ENCODE measurements around the gene DLG2.

DLG2 gene

GRCh38 chr11:84889556-84889955 is 737.6 kb downstream of the DLG2 start:
- no peak overlapping the region for H3K27ac Mint-ChIP-seq
- H3K4me1 Mint-ChIP-seq (ENCODE audit: low read depth) = no peaks in the 10 kb centered on the region
- peaks cover 9% of the 10 kb centered on the region for H3K9me3 Mint-ChIP-seq
- no peaks in the 10 kb centered on the region for H3K27me3 Mint-ChIP-seq
- H3K36me3 Mint-ChIP-seq (ENCODE audit: low read depth) = no peaks in the 10 kb centered on the region
- H3K4me3 Mint-ChIP-seq = no peak overlapping the region
- intact Hi-C loops (cut with micrococcal nuclease) = no loop called here

DNA sequence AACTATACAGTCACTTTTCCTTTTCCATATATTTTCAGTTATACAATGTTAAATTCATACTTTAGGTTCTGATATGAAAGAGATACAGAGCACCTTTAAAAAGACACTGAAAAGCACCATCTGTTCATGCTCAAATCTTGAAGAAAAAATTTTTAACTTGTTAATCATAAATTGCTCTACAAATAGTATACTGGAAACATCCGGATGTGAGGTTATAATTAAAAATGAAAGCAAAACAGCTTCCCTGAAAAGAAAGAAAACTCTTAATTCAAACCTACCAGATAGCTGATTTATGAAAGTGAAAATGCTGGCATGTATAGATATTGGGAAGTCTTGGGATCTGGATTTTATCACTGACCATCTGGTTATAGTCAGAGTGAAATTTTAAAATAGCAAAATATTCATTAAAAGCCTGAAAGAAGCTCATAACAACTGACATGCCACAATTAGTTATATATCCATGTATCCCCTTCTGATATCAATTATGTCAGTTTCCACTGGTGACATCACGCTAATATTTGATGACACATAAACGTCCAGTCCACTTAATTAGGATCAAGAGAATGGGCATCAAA is 740.0 kb downstream of the DLG2 start:
- no peaks in the 10 kb centered on the region for H3K27me3 Mint-ChIP-seq
- no peaks in the 10 kb centered on the region for H3K36me3 Mint-ChIP-seq (ENCODE audit: low read depth)
- no peak overlapping the region for H3K27ac Mint-ChIP-seq
- intact Hi-C loops (cut with micrococcal nuclease) = no loop called here
- no peak overlapping the region for H3K4me3 Mint-ChIP-seq
- H3K4me1 Mint-ChIP-seq (ENCODE audit: low read depth) = no peaks in the 10 kb centered on the region
- peaks cover 9% of the 10 kb centered on the region for H3K9me3 Mint-ChIP-seq

DNA sequence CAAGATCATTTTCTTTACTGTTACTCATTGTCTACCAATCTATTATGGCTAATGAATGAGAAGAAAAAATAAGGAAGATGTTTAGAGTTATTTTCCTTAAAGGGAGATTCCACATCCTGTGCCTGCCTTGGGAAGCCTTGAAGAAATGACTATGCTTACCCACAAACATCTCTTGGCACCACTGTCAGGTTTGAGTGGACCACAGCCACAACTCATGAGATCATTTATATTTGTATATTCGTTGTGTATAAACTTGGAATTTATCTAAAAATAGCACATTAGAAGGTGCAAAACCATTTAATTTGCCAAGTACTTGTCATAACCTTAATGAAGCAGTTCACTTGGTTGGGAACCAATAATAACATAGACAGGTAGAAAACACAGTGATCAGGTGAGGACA is 740.8 kb downstream of the DLG2 start:
- H3K36me3 Mint-ChIP-seq (ENCODE audit: low read depth) = no peaks in the 10 kb centered on the region
- no peaks in the 10 kb centered on the region for H3K4me1 Mint-ChIP-seq (ENCODE audit: low read depth)
- H3K9me3 Mint-ChIP-seq = peaks cover 9% of the 10 kb centered on the region
- intact Hi-C loops (cut with micrococcal nuclease) = no loop called here
- H3K27ac Mint-ChIP-seq = no peak overlapping the region
- H3K4me3 Mint-ChIP-seq = no peak overlapping the region
- no peaks in the 10 kb centered on the region for H3K27me3 Mint-ChIP-seq

DNA sequence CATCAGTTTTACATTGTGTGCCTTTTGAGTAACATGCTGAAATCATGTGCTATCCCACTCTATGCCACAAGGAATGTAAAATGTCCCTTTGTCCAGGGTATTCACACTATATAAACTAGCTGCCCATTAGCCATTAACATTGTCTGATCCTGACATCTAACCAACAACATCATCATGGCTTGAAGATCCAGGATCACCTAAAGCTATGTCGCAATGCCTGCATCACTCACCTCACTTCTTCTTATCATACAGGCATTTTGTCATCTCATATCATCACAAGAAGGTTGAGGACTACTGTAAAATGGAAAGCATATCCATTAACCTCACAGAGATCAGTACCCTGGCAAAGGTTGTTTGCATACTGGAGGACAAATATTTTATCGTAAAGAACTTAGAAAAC is 742.3 kb downstream of the DLG2 start:
- Mint-ChIP-seq H3K4me1 (ENCODE audit: low read depth) (no peaks in the 10 kb centered on the region), H3K27me3 (no peaks in the 10 kb centered on the region), H3K27ac (no peak overlapping the region), H3K9me3 (peaks cover 9% of the 10 kb centered on the region), H3K4me3 (no peak overlapping the region), H3K36me3 (ENCODE audit: low read depth) (no peaks in the 10 kb centered on the region)
- intact Hi-C loops (cut with micrococcal nuclease) = no loop called here

- no peak overlapping the region for H3K27ac Mint-ChIP-seq
- intact Hi-C loops (cut with micrococcal nuclease) = no loop called here
Measured at GRCh38 chr11:84882056-84882455, 745.1 kb downstream of the DLG2 start.

DNA sequence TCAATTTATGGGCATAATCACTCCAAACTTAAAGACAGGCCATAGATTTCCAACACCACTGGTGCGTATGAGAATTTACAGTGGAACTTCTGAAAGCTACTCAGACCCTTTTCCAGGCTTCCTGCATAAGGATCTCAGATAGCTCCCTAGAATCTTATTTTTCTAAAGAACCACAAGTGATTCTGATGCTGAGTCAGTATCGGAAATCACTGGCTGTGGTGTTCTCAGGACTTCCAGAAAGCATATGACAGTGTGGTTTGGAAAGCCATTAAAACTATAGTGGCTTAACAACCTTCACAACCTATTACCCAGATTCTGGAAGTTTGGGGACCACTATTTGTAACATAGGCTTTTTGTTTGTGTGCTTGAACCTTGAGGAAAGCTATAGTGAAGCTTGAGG is 756.0 kb downstream of the DLG2 start:
- Mint-ChIP-seq H3K9me3 (peaks cover 23% of the 10 kb centered on the region), H3K27ac (no peak overlapping the region), H3K27me3 (no peaks in the 10 kb centered on the region), H3K36me3 (ENCODE audit: low read depth) (no peaks in the 10 kb centered on the region), H3K4me3 (no peak overlapping the region), H3K4me1 (ENCODE audit: low read depth) (no peaks in the 10 kb centered on the region)
- intact Hi-C loops (cut with micrococcal nuclease) = no loop called here

More at GRCh38 chr11:84882056-84882455, 745.1 kb downstream of the DLG2 start:
- Mint-ChIP-seq H3K9me3 (peaks cover 8% of the 10 kb centered on the region), H3K4me1 (ENCODE audit: low read depth) (no peaks in the 10 kb centered on the region), H3K27me3 (no peaks in the 10 kb centered on the region), H3K36me3 (ENCODE audit: low read depth) (no peaks in the 10 kb centered on the region), H3K4me3 (no peak overlapping the region)

- Mint-ChIP-seq H3K4me1 (ENCODE audit: low read depth) (no peaks in the 10 kb centered on the region), H3K27me3 (no peaks in the 10 kb centered on the region), H3K9me3 (peaks cover 18% of the 10 kb centered on the region), H3K4me3 (no peak overlapping the region), H3K36me3 (ENCODE audit: low read depth) (no peaks in the 10 kb centered on the region), H3K27ac (no peak overlapping the region)
- intact Hi-C loops (cut with micrococcal nuclease) = no loop called here
Measured at GRCh38 chr11:84870486-84870885, 756.7 kb downstream of the DLG2 start.

- Mint-ChIP-seq H3K4me3 (no peak overlapping the region), H3K36me3 (ENCODE audit: low read depth) (no peaks in the 10 kb centered on the region), H3K4me1 (ENCODE audit: low read depth) (no peaks in the 10 kb centered on the region), H3K27me3 (no peaks in the 10 kb centered on the region), H3K9me3 (no peaks in the 10 kb centered on the region), H3K27ac (no peak overlapping the region)
- intact Hi-C loops (cut with micrococcal nuclease) = no loop called here
Measured at GRCh38 chr11:84866922-84867321, 760.2 kb downstream of the DLG2 start.

DNA sequence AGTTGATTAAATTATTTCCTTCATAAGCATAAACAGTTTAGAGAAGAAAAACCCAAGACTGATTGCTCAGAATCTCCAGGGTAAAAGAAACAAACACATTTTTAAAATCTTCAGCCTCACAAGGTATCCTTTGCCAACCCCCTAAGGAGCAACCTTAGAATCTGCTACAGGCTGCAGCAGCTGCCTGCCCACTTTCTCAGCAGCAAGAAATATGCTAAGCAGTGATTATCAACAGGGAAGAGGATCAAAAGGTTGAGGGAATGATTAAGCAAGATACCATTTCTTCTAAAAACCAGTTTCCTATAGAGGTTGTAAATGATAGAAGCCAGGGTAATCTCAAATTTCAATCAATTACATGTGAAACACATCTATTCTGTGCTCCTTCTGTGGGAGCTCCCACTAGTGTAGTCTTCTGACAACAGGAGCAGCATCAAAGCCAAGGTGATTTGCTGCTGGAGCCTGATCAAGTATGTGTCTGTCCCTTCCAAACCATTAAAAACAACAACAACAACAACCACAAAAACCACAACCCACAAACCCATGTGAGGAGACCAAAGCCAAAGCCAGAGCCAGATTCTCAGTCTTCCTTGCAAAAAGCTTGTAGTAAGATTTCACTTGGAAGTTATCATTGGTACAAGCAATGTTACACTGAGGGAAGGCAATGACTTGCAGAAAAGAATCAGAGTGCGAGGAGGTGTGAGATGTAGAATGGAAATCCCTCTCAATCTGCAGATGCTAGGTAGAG is 761.2 kb downstream of the DLG2 start:
- Mint-ChIP-seq H3K27me3 (no peaks in the 10 kb centered on the region), H3K4me3 (no peak overlapping the region), H3K27ac (no peak overlapping the region), H3K4me1 (ENCODE audit: low read depth) (no peaks in the 10 kb centered on the region), H3K36me3 (ENCODE audit: low read depth) (no peaks in the 10 kb centered on the region), H3K9me3 (no peaks in the 10 kb centered on the region)
- intact Hi-C loops (cut with micrococcal nuclease) = no loop called here

DNA sequence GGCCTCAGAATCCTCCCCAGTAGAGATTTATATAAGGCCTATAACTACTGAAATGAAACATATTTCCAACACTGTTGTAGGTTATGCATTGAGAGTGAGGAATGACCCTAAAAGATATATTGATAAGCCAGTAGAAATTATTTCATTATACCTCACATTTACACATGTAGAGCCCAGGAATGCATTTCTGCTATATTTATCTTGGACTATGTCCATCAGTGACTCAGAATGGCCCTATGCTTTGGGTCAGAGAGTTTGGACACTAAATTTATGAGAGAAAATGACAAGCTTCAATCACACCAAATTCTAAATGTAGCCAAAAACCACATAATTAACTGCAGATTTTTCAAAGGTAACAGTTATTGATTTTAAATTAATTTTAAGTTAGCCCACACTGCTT is 761.9 kb downstream of the DLG2 start:
- H3K9me3 Mint-ChIP-seq = no peaks in the 10 kb centered on the region
- no peaks in the 10 kb centered on the region for H3K27me3 Mint-ChIP-seq
- no peak overlapping the region for H3K27ac Mint-ChIP-seq
- no peaks in the 10 kb centered on the region for H3K4me1 Mint-ChIP-seq (ENCODE audit: low read depth)
- H3K4me3 Mint-ChIP-seq = no peak overlapping the region
- intact Hi-C loops (cut with micrococcal nuclease) = no loop called here
- H3K36me3 Mint-ChIP-seq (ENCODE audit: low read depth) = no peaks in the 10 kb centered on the region

DNA sequence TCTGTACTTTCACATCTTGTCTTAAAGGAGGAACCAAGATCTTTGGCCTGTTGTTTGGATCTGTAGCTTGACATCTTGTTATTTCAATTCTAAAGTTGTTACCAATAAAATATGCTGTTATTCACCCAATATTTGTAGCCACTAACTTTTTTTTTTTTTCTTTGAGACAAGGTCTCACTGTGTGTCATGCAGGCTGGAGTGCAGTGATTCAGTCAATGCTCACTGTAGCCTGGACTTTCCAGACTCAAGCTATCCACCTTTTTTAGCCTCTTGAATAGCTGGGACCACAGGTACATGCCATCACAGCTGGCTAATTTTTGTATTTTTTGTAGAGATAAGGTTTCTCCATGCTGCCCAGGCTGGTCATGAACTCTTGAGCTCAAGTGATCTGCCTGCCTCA is 769.4 kb downstream of the DLG2 start:
- no peaks in the 10 kb centered on the region for H3K4me1 Mint-ChIP-seq (ENCODE audit: low read depth)
- no peaks in the 10 kb centered on the region for H3K27me3 Mint-ChIP-seq
- no peaks in the 10 kb centered on the region for H3K36me3 Mint-ChIP-seq (ENCODE audit: low read depth)
- H3K27ac Mint-ChIP-seq = no peak overlapping the region
- H3K9me3 Mint-ChIP-seq = peaks cover 8% of the 10 kb centered on the region
- no peak overlapping the region for H3K4me3 Mint-ChIP-seq
- intact Hi-C loops (cut with micrococcal nuclease) = no loop called here

DNA sequence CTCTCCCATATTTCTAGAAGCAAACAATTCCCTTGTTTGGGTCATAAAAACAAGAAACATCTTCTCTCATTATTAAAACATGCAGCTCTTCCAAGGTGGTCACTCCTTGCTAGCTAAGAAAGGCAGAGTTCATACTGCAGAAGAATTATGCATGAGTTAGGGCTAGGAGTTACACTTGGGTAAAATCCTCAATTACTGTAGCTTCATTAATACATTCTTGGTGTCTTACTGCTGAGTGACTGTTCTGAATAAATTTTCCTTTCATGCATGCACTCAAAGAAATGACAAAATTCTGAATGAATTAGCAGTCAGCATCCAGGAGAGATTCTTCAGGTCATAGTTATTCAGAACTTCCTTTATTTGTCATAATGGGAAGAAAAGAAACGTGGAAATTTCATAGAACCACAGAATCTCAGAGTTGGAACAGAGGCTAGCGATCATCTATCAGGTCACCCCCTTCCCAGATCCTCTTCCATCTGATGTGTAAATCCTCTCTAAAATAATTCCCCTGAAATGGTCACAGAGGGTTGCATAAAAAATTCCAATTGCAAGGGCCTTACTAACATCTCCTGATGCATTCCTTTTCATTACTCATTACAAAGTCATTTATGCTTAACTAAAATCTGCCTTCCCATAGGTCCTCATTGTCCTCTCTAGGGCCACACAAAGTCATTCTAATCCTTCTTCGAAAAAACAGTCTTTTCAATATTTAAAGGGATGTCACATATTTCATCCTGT is 771.5 kb downstream of the DLG2 start:
- Mint-ChIP-seq H3K27me3 (no peaks in the 10 kb centered on the region), H3K36me3 (ENCODE audit: low read depth) (no peaks in the 10 kb centered on the region), H3K4me3 (no peak overlapping the region), H3K4me1 (ENCODE audit: low read depth) (no peaks in the 10 kb centered on the region), H3K27ac (no peak overlapping the region), H3K9me3 (peaks cover 8% of the 10 kb centered on the region)
- intact Hi-C loops (cut with micrococcal nuclease) = no loop called here

GRCh38 chr11:84854498-84854880 is 772.7 kb downstream of the DLG2 start:
- H3K27ac Mint-ChIP-seq = no peak overlapping the region

GRCh38 chr11:84853841-84854497 is 773.2 kb downstream of the DLG2 start:
- H3K27ac Mint-ChIP-seq = no peak overlapping the region
- H3K27me3 Mint-ChIP-seq = no peaks in the 10 kb centered on the region
- H3K9me3 Mint-ChIP-seq = peaks cover 8% of the 10 kb centered on the region

More at GRCh38 chr11:84854498-84854880, 772.7 kb downstream of the DLG2 start:
- no peaks in the 10 kb centered on the region for H3K36me3 Mint-ChIP-seq (ENCODE audit: low read depth)
- peaks cover 8% of the 10 kb centered on the region for H3K9me3 Mint-ChIP-seq
- H3K4me3 Mint-ChIP-seq = no peak overlapping the region
- H3K27me3 Mint-ChIP-seq = no peaks in the 10 kb centered on the region
- H3K4me1 Mint-ChIP-seq (ENCODE audit: low read depth) = no peaks in the 10 kb centered on the region
- intact Hi-C loops (cut with micrococcal nuclease) = no loop called here

More at GRCh38 chr11:84853841-84854497, 773.2 kb downstream of the DLG2 start:
- Mint-ChIP-seq H3K4me1 (ENCODE audit: low read depth) (no peaks in the 10 kb centered on the region), H3K36me3 (ENCODE audit: low read depth) (no peaks in the 10 kb centered on the region), H3K4me3 (no peak overlapping the region)
- intact Hi-C loops (cut with micrococcal nuclease) = no loop called here
